Activated T-helper 1 cell treated with anti-CD3 and anti-CD28 coated beads, Interleukin-12 subunit alpha, Interleukin-12 subunit beta, Interleukin-2, Interleukin-4 antibody, amounts not matched to agents 30 ng/mL and 10 ng/mL and 1 ng/mL, durations not matched to agents 14 hours and 24 hours and 36 hours (primary cell): ENCODE measurements around the gene CORO2B. TPM values are rescaled to one million over a fixed set of nuclear protein-coding genes. Genes with fewer than 3 reads are reported as not detected.
"Not testable (repeated sequence)": the region's sequence is repeated elsewhere in the genome, so short reads cannot be mapped to it uniquely, and the experiment has no call there.

ENCODE experiments used
- DNase-seq: peaks from one replicate; pipeline ENCODE4 v3.0.0; 2021; ENCODE audit warnings: low spot score
- H3K27ac Mint-ChIP-seq: one replicate; pipeline ENCODE4 v1.8.0; 2021; ENCODE audit warnings: mild to moderate bottlenecking, mixed read lengths
- H3K27me3 Mint-ChIP-seq: one replicate; pipeline ENCODE4 v1.8.0; 2022; ENCODE audit warnings: mild to moderate bottlenecking, moderate library complexity, mixed read lengths; ENCODE audit not compliant: insufficient read depth
- H3K36me3 Mint-ChIP-seq: one replicate; pipeline ENCODE4 v1.8.0; 2021; ENCODE audit warnings: low read depth, mixed read lengths
- H3K4me1 Mint-ChIP-seq: one replicate; pipeline ENCODE4 v1.8.0; 2021; ENCODE audit warnings: low read depth, mixed read lengths
- H3K4me3 Mint-ChIP-seq: one replicate; pipeline ENCODE4 v1.8.0; 2021; ENCODE audit warnings: mild to moderate bottlenecking, moderate library complexity, mixed read lengths
- H3K9me3 Mint-ChIP-seq: one replicate; pipeline ENCODE4 v1.8.0; 2021; ENCODE audit warnings: mixed read lengths
- intact Hi-C: fragments of 100-400 bp; cut with micrococcal nuclease; formaldehyde crosslinking; loops from one replicate; pipeline ENCODE4 v1.15.1; 2024
- total RNA-seq: library from RNA; stranded (reverse); gene quantifications from 2 replicates; pipeline ENCODE4 v1.2.3, GENCODE V29; 2022

Gene CORO2B
- total RNA-seq, 1 donor from 2014 or later: not detected

DNA sequence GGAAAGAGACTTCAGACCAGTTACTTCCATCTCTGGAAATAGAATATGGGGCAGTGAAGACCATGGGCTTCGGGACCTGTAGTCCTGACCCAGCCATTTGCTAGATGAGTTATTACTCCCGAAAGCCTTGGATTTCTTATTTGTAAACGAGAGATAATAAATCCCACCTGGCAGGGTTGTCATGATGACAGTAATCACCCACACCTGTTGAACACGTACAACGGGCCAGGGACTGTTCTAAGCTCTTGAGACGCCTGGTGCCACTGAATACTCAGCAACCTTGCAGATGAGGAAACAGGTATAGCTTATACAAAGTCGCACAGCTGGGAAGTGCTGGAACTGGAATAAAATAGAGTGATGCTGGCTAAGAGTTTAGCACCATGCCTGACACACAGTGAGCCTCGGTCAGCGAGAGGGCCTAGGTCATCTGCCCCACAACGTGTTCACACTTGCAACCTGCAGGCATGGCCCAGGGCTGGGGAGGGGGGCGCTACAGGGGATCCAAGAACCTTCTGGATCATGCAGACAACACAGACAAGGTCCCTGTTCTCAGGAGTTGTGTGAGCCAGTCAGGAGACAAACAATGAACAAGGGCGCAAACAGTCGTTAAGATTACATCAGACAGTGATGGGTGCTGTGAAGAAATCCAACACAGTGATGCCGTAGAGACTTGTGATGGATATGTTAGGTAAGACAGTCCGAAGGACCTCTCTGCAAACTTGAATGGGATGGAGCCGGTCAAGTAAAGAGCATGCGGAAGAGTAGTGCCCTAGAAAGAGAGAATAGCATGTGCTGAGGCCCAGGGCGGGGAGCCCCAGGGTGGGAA lies 89.2 kb downstream of the CORO2B start:
- Mint-ChIP-seq H3K27me3 (peaks cover 20% of the 10 kb centered on the region), H3K36me3 (no peaks in the 10 kb centered on the region), H3K4me3 (no peak overlapping the region), H3K9me3 (no peaks in the 10 kb centered on the region), H3K4me1 (no peaks in the 10 kb centered on the region), H3K27ac (no peak overlapping the region)
- no peak for DNase-seq
- intact Hi-C loops: no loop called here

DNA sequence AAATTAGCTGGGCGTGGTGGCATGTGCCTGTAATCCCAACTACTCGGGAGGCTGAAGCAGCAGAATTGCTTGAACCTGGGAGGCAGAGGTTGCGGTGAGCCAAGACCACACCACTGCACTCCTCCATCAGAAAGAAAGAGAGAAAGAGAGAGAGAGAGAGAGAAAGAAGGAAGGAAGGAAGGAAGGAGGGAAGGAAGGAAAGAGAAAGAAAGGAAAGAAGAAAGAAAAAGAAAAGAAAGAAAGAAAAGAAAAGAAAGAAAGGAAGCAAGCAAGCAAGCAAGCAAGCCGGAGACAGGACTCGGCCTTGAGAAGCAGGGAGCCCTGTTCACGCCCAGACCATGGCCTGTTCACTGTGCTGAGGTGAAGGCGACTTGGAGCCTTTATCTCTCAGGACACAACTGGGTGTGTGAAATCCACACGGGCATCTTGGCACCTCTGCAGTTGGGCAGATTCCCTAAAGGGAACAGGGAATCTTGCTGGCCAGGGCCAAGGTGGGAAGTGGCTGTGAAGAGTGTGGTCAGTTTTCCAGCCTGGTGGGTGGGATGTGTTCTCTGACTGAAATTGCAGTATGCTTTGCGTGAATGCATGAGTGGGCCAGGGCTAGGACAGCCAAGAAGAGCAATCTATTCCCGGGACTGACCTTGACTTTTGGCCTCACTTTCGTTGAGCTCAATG lies 90.3 kb downstream of the CORO2B start:
- no peaks in the 10 kb centered on the region for H3K36me3 Mint-ChIP-seq
- no peak overlapping the region for H3K27ac Mint-ChIP-seq
- H3K4me1 Mint-ChIP-seq: no peaks in the 10 kb centered on the region
- intact Hi-C loops: no loop called here
- no peak for DNase-seq
- H3K27me3 Mint-ChIP-seq: peaks cover 10% of the 10 kb centered on the region
- no peaks in the 10 kb centered on the region for H3K9me3 Mint-ChIP-seq
- H3K4me3 Mint-ChIP-seq: no peak overlapping the region

DNA sequence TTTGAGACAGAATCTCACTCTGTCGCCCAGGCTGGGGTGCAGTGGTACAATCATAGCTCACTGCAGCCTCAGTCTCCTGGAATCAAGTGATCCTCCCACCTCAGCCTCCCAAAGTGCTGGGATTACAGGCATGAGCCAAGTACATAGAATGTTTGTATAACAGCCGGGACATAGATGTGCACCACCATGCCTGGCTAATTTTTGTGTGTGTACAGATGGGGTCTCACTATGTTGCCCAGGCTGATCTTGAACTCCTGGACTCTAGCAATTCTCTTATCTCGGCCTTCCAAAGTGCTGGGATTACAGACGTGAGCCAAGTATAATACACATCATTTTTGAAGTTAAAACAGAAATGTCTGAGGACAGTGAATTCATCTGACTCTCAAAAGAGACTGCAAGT lies 93.5 kb downstream of the CORO2B start:
- Mint-ChIP-seq H3K27me3 (peaks cover 10% of the 10 kb centered on the region), H3K4me3 (no peak overlapping the region), H3K27ac (no peak overlapping the region), H3K36me3 (no peaks in the 10 kb centered on the region), H3K4me1 (no peaks in the 10 kb centered on the region), H3K9me3 (no peaks in the 10 kb centered on the region)
- DNase-seq: no peak
- intact Hi-C loops: no loop called here

GRCh38 chr15:68672781-68673205 lies 94.0 kb downstream of the CORO2B start:
- H3K4me3 Mint-ChIP-seq: no peak overlapping the region
- no peaks in the 10 kb centered on the region for H3K4me1 Mint-ChIP-seq
- intact Hi-C loops: no loop called here
- peaks cover 10% of the 10 kb centered on the region for H3K27me3 Mint-ChIP-seq
- no peak for DNase-seq
- H3K27ac Mint-ChIP-seq: no peak overlapping the region
- H3K9me3 Mint-ChIP-seq: no peaks in the 10 kb centered on the region
- no peaks in the 10 kb centered on the region for H3K36me3 Mint-ChIP-seq

DNA sequence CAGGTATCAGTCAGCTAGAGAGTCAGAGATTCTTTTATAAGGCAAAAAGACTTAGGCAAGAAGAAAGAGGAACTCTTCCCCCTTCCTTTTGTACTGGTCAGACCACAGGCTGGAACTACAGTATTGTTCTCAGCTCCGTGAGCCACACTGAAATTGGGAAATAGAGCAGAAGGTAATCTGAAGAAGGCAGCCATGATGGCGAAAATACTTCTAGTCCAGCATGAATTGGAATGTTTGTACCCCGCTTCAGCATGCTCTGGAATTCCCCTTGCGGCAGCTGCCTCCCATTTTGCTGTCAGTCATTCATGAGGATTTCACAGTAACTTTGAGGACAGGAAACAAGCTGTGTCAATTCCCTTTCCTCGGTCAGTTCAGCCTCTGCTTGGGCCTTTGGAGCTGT lies 96.2 kb downstream of the CORO2B start:
- H3K27me3 Mint-ChIP-seq: peaks cover 9% of the 10 kb centered on the region
- no peak overlapping the region for H3K4me3 Mint-ChIP-seq
- intact Hi-C loops: loop anchor here (1.0 to 2.0 kb wide), 6 partner anchors 116 to 422 kb away; no protein-coding TSS in a partner anchor
- H3K4me1 Mint-ChIP-seq: no peaks in the 10 kb centered on the region
- no peaks in the 10 kb centered on the region for H3K9me3 Mint-ChIP-seq
- H3K27ac Mint-ChIP-seq: no peak overlapping the region
- DNase-seq: no peak
- H3K36me3 Mint-ChIP-seq: no peaks in the 10 kb centered on the region

- H3K9me3 Mint-ChIP-seq: no peaks in the 10 kb centered on the region
- no peaks in the 10 kb centered on the region for H3K36me3 Mint-ChIP-seq
- no peak overlapping the region for H3K27ac Mint-ChIP-seq
- H3K27me3 Mint-ChIP-seq: peaks cover 10% of the 10 kb centered on the region
- H3K4me1 Mint-ChIP-seq: no peaks in the 10 kb centered on the region
- DNase-seq: no peak
- intact Hi-C loops: no loop called here
- no peak overlapping the region for H3K4me3 Mint-ChIP-seq
Measured at GRCh38 chr15:68676011-68676605, 97.3 kb downstream of the CORO2B start.

GRCh38 chr15:68676926-68677325 lies 98.1 kb downstream of the CORO2B start:
- no peak for DNase-seq
- no peaks in the 10 kb centered on the region for H3K4me1 Mint-ChIP-seq
- no peak overlapping the region for H3K27ac Mint-ChIP-seq
- intact Hi-C loops: no loop called here
- H3K4me3 Mint-ChIP-seq: no peak overlapping the region
- no peaks in the 10 kb centered on the region for H3K9me3 Mint-ChIP-seq
- peaks cover 7% of the 10 kb centered on the region for H3K27me3 Mint-ChIP-seq
- no peaks in the 10 kb centered on the region for H3K36me3 Mint-ChIP-seq

GRCh38 chr15:68677996-68678395 lies 99.2 kb downstream of the CORO2B start:
- H3K27me3 Mint-ChIP-seq: peaks cover 3% of the 10 kb centered on the region

DNA sequence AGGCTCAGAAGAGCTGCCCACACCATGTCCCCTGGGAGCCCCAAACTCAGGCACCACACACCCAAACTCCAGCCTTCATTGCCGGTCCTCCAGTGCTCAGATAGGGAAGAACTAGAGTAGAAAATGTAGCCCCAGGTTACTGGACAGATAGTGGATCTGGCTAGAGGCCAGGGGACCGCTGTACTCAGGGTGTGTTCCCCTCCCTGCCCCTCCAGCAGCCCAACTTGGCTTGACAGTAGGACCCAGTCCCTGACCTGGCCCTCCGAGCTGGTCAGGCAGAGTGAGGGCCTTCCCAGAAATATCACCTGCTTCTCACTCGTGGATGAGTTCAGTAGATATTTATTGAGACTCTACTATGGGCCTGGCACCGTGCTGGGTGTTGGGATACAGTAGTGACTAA lies 100.0 kb downstream of the CORO2B start:
- H3K9me3 Mint-ChIP-seq: no peaks in the 10 kb centered on the region
- DNase-seq: no peak
- intact Hi-C loops: no loop called here

More at GRCh38 chr15:68677996-68678395, 99.2 kb downstream of the CORO2B start:
- DNase-seq: no peak
- Mint-ChIP-seq H3K4me1 (no peaks in the 10 kb centered on the region), H3K4me3 (no peak overlapping the region), H3K27ac (no peak overlapping the region), H3K9me3 (no peaks in the 10 kb centered on the region), H3K36me3 (no peaks in the 10 kb centered on the region)
- intact Hi-C loops: no loop called here

DNA sequence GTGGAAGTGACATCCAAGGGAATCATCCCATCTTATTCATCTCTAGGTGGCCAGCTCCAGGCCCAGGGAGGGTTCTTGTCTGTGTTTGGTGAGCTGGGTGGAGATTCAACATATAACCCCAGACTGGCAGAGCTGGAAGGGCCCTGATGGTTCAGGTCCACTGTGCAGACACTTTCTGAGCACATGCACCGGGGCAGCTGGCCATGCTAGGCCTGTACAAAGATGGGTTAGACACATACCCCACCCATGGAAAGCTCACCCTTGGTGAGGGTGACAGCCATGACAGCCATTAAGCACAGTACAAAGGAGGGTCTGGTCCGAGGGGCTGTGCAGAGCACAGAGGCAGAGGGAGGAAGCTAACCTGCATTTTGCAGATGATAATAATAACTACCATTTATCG lies 100.4 kb downstream of the CORO2B start:
- intact Hi-C loops: no loop called here
- DNase-seq: no peak
- peaks cover 2% of the 10 kb centered on the region for H3K27me3 Mint-ChIP-seq
- no peak overlapping the region for H3K4me3 Mint-ChIP-seq
- no peaks in the 10 kb centered on the region for H3K36me3 Mint-ChIP-seq
- H3K4me1 Mint-ChIP-seq: no peaks in the 10 kb centered on the region
- H3K27ac Mint-ChIP-seq: no peak overlapping the region
- H3K9me3 Mint-ChIP-seq: no peaks in the 10 kb centered on the region

More for the DNA sequence above, 100.0 kb downstream of the CORO2B start:
- H3K27me3 Mint-ChIP-seq: peaks cover 2% of the 10 kb centered on the region
- no peak overlapping the region for H3K27ac Mint-ChIP-seq
- no peaks in the 10 kb centered on the region for H3K36me3 Mint-ChIP-seq
- no peak overlapping the region for H3K4me3 Mint-ChIP-seq
- H3K4me1 Mint-ChIP-seq: no peaks in the 10 kb centered on the region

- no peak for DNase-seq
- Mint-ChIP-seq H3K4me1 (no peaks in the 10 kb centered on the region), H3K36me3 (no peaks in the 10 kb centered on the region), H3K4me3 (no peak overlapping the region), H3K27ac (no peak overlapping the region), H3K9me3 (no peaks in the 10 kb centered on the region), H3K27me3 (peaks cover 2% of the 10 kb centered on the region)
- intact Hi-C loops: no loop called here
Measured at GRCh38 chr15:68679961-68680371, 101.2 kb downstream of the CORO2B start.

- intact Hi-C loops, H3K27ac Mint-ChIP-seq, H3K4me3 Mint-ChIP-seq, DNase-seq, H3K36me3 Mint-ChIP-seq, H3K27me3 Mint-ChIP-seq, H3K9me3 Mint-ChIP-seq, H3K4me1 Mint-ChIP-seq: not testable (repeated sequence)
Measured at GRCh38 chr15:68680756-68681155, 102.0 kb downstream of the CORO2B start.

- no peak overlapping the region for H3K27ac Mint-ChIP-seq
- intact Hi-C loops: no loop called here
Measured at GRCh38 chr15:68681836-68682235, 103.0 kb downstream of the CORO2B start.

More at GRCh38 chr15:68681836-68682235, 103.0 kb downstream of the CORO2B start:
- DNase-seq: no peak
- Mint-ChIP-seq H3K4me3 (no peak overlapping the region), H3K27me3 (peaks cover 2% of the 10 kb centered on the region), H3K36me3 (no peaks in the 10 kb centered on the region), H3K9me3 (no peaks in the 10 kb centered on the region), H3K4me1 (no peaks in the 10 kb centered on the region)
